ENCODE measurements around the gene RALGAPA1. TPM values are rescaled to one million over a fixed set of nuclear protein-coding genes. Genes with fewer than 3 reads are reported as not detected.
"Not testable (repeated sequence)": the region's sequence is repeated elsewhere in the genome, so short reads cannot be mapped to it uniquely, and the experiment has no call there.

RALGAPA1 gene
- total RNA-seq, 1 experiment from 2014 or later, result 11.4 TPM

- H3K36me3 ChIP-seq (replicated peaks; ENCODE audit: control insufficient read depth, insufficient read depth, low read length); H3K4me3 ChIP-seq (ENCODE audit: insufficient read depth, low read depth, low read length); DNase-seq; H3K27me3 ChIP-seq (ENCODE audit: control insufficient read depth, insufficient read depth, low read length): not testable (repeated sequence)
Measured at GRCh38 chr14:35683688-35684087, 125.4 kb downstream of the RALGAPA1 start.

- Histone ChIP-seq H3K4me3 (ENCODE audit: insufficient read depth, low read depth, low read length) (no peak overlapping the region), H3K36me3 (replicated peaks; ENCODE audit: control insufficient read depth, insufficient read depth, low read length) (no peaks in the 10 kb centered on the region), H3K27me3 (ENCODE audit: control insufficient read depth, insufficient read depth, low read length) (no peaks in the 10 kb centered on the region)
- no peak for DNase-seq
Measured at GRCh38 chr14:35682802-35683201, 126.3 kb downstream of the RALGAPA1 start.

- H3K36me3 ChIP-seq (replicated peaks; ENCODE audit: control insufficient read depth, insufficient read depth, low read length), result no peaks in the 10 kb centered on the region
- DNase-seq, result no peak
- H3K4me3 ChIP-seq (ENCODE audit: insufficient read depth, low read depth, low read length), result no peak overlapping the region
- H3K27me3 ChIP-seq (ENCODE audit: control insufficient read depth, insufficient read depth, low read length), result no peaks in the 10 kb centered on the region
Measured at GRCh38 chr14:35678403-35679028, 130.6 kb downstream of the RALGAPA1 start.

GRCh38 chr14:35669782-35670181 is 139.3 kb downstream of the RALGAPA1 start:
- Histone ChIP-seq H3K4me3 (ENCODE audit: insufficient read depth, low read depth, low read length) (no peak overlapping the region), H3K36me3 (replicated peaks; ENCODE audit: control insufficient read depth, insufficient read depth, low read length) (no peaks in the 10 kb centered on the region), H3K27me3 (ENCODE audit: control insufficient read depth, insufficient read depth, low read length) (no peaks in the 10 kb centered on the region)
- DNase-seq, result no peak

DNA sequence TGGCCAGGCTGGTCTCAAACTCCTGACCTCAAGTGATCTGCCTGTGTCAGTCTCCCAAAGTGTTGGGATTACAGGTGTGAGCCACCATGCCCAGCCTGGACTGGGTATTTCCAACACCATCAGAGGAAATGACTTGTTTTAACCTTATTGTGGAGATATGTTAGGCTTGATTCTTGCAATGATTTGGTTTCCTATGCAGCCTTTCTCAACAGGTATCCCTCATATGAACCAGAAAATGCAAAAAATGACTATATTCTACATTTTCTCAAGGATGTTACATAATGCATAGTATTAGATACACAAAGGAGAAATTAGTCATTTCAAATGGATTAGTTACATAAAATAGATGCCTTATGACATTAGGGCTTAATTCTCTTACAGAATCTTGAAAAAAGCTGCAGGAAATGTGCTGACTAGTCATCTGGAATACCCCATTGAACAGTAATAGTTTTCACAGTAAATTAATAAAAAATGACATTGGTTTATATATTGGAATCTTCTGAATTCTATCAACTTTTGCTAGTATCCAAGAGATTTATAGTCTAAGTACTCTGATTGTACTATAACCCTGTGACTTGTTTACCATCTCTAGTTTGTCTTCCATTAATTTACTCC is 142.6 kb downstream of the RALGAPA1 start:
- no peak for DNase-seq
- H3K36me3 ChIP-seq (replicated peaks; ENCODE audit: control insufficient read depth, insufficient read depth, low read length), result no peaks in the 10 kb centered on the region
- H3K4me3 ChIP-seq (ENCODE audit: insufficient read depth, low read depth, low read length), result no peak overlapping the region
- H3K27me3 ChIP-seq (ENCODE audit: control insufficient read depth, insufficient read depth, low read length), result no peaks in the 10 kb centered on the region

DNA sequence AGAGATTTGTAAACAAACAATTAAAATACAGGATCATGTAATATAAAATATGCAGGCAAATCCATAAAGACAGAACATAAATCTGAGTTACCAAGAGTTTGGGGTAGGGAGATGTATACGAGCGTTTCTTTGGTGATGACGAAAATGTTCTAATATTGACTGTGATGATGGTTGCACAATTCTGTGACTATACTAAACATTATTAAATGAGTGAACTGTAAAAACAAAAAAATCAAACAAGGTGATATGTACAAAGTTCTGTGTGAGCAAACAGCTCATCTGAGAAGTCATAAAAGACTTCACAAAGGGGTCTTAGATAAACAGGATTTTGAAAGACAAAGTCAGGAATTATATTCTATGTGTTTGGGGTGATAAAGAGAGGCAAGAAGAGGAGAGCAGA is 147.2 kb downstream of the RALGAPA1 start:
- no peak for DNase-seq
- no peaks in the 10 kb centered on the region for H3K36me3 ChIP-seq (replicated peaks; ENCODE audit: control insufficient read depth, insufficient read depth, low read length)
- H3K27me3 ChIP-seq (ENCODE audit: control insufficient read depth, insufficient read depth, low read length), result no peaks in the 10 kb centered on the region
- no peak overlapping the region for H3K4me3 ChIP-seq (ENCODE audit: insufficient read depth, low read depth, low read length)

DNA sequence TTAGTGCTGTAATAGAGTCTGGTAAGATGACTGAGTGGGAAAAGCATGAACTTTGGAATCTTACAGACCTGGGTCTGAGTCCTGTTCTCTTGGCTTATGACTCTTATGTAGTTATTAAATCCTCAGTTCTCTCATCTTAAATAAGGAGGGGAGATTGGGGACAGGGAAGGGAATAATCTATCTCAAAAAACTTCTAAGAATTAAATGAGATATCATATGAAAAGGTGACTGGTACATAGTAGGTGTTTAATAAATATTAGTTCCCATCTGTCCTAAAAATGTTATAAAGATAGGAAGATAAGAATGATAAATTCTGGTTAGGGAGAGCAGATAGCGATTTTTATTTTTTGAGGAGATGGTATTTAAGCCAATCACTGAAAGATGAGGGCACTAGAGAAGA is 156.1 kb downstream of the RALGAPA1 start:
- DNase-seq, result no peak
- Histone ChIP-seq H3K27me3 (ENCODE audit: control insufficient read depth, insufficient read depth, low read length) (no peaks in the 10 kb centered on the region), H3K36me3 (replicated peaks; ENCODE audit: control insufficient read depth, insufficient read depth, low read length) (no peaks in the 10 kb centered on the region; the same call in 1 of the 2 replicates), H3K4me3 (ENCODE audit: insufficient read depth, low read depth, low read length) (no peak overlapping the region)

- Histone ChIP-seq H3K27me3 (ENCODE audit: control insufficient read depth, insufficient read depth, low read length) (no peaks in the 10 kb centered on the region), H3K4me3 (ENCODE audit: insufficient read depth, low read depth, low read length) (no peak overlapping the region), H3K36me3 (replicated peaks; ENCODE audit: control insufficient read depth, insufficient read depth, low read length) (no peaks in the 10 kb centered on the region)
- DNase-seq, result no peak
Measured at GRCh38 chr14:35643513-35643912, 165.6 kb downstream of the RALGAPA1 start.

DNA sequence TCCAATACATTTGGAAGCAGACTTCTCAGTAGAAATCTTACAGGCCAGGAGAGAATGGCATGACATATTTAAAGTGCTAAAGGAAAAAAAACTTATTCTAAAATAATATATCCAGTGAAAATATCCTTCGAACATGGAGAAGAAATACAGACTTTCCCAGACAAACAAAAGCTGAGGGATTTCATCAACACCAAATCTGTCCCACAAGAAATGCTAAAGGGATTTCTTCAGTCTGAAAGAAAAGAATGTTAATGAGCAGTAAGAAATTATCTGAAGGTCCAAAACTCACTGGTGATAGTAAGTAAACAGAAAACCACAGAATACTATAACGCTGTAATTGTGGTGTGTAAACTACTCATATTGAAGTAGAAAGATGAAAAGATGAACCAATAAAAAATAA is 171.2 kb downstream of the RALGAPA1 start:
- no peak for DNase-seq
- Histone ChIP-seq H3K27me3 (ENCODE audit: control insufficient read depth, insufficient read depth, low read length) (no peaks in the 10 kb centered on the region), H3K4me3 (ENCODE audit: insufficient read depth, low read depth, low read length) (no peak overlapping the region), H3K36me3 (replicated peaks; ENCODE audit: control insufficient read depth, insufficient read depth, low read length) (no peaks in the 10 kb centered on the region)

- DNase-seq, result no peak
- no peaks in the 10 kb centered on the region for H3K36me3 ChIP-seq (replicated peaks; ENCODE audit: control insufficient read depth, insufficient read depth, low read length)
- H3K27me3 ChIP-seq (ENCODE audit: control insufficient read depth, insufficient read depth, low read length), result no peaks in the 10 kb centered on the region
- H3K4me3 ChIP-seq (ENCODE audit: insufficient read depth, low read depth, low read length), result no peak overlapping the region
Measured at GRCh38 chr14:35637269-35637668, 171.8 kb downstream of the RALGAPA1 start.

GRCh38 chr14:35632676-35633075 is 176.4 kb downstream of the RALGAPA1 start:
- Histone ChIP-seq H3K27me3 (ENCODE audit: control insufficient read depth, insufficient read depth, low read length) (no peaks in the 10 kb centered on the region), H3K36me3 (replicated peaks; ENCODE audit: control insufficient read depth, insufficient read depth, low read length) (no peaks in the 10 kb centered on the region), H3K4me3 (ENCODE audit: insufficient read depth, low read depth, low read length) (no peak overlapping the region)
- DNase-seq, result no peak

DNA sequence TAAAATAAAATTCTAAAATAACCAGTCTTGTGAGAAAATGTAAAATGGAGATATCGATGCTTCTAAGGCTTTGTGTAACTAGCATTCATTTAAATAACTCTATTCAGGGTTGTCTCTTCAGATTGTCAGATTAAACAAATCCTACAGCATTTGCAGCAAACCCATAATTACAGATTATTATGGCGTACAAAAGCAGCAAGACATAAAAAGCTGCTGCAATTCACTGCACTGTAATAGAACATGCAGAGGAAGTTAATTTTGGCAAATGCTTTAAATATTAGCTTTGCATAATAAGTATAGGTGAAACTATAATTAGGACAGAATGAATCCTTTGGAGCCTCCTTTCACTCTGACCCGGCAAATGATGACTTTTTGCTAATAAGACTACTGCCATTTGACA is 176.8 kb downstream of the RALGAPA1 start:
- no peak for DNase-seq
- Histone ChIP-seq H3K27me3 (ENCODE audit: control insufficient read depth, insufficient read depth, low read length) (no peaks in the 10 kb centered on the region), H3K36me3 (replicated peaks; ENCODE audit: control insufficient read depth, insufficient read depth, low read length) (no peaks in the 10 kb centered on the region), H3K4me3 (ENCODE audit: insufficient read depth, low read depth, low read length) (no peak overlapping the region)

DNA sequence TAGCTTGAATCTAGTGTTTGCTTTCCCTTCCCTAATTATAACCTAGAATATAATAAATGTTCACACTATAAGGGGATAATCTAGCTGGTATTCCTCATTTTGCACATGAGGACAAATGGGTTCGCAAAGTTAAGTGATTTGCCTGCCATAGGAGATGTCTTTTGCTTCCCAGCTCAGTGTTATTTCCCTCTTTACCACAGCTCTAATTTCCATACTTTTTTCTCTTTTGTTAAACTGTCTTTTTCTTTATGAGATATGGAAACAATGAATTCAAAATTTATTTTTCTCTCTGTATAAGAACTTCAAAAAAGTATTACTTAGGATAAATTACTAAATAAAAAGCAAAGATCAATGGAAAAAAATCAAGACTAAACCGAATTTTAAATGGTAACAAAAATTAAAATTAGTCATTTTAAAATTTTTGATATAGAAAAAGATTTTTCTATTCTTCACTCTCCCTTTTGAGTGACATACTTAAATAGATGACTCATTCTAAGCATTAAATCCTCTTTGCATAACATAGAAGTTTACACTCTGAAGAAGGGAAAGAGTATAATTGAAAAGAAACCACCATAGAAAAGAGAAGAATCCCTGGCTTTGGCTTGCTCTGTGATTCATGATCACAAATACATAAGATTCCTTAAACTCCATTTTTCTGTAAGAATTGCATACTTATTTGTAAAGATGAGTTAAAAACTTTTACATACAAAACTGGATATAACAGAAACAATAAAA is 177.9 kb downstream of the RALGAPA1 start:
- Histone ChIP-seq H3K36me3 (replicated peaks; ENCODE audit: control insufficient read depth, insufficient read depth, low read length) (no peaks in the 10 kb centered on the region), H3K4me3 (ENCODE audit: insufficient read depth, low read depth, low read length) (no peak overlapping the region)
- no peak for DNase-seq

GRCh38 chr14:35628989-35629388 is 180.1 kb downstream of the RALGAPA1 start:
- Histone ChIP-seq H3K4me3 (ENCODE audit: insufficient read depth, low read depth, low read length) (no peak overlapping the region), H3K36me3 (replicated peaks; ENCODE audit: control insufficient read depth, insufficient read depth, low read length) (no peaks in the 10 kb centered on the region), H3K27me3 (ENCODE audit: control insufficient read depth, insufficient read depth, low read length) (no peaks in the 10 kb centered on the region)
- no peak for DNase-seq

More for the DNA sequence above, 177.9 kb downstream of the RALGAPA1 start:
- H3K27me3 ChIP-seq (ENCODE audit: control insufficient read depth, insufficient read depth, low read length), result no peaks in the 10 kb centered on the region

DNA sequence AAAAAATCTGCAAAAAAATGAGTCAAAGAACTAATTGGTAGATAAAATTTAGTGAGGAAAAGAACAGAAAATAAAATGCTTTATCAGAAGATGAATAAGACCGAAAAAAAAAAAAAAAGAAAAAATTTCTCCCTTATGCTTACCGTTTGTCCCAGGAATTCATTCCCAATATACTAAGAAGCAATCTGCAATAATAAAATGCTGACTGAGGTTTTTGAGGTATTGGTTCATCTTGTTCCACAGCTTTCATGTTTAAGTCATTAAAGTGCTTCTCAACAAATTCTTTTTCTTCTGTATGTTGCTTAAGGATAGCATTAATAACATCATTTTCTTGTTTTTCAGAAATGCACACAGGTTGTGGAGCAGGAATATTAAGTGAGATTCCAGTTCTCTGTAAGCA is 182.1 kb downstream of the RALGAPA1 start:
- DNase-seq; H3K36me3 ChIP-seq (replicated peaks; ENCODE audit: control insufficient read depth, insufficient read depth, low read length); H3K27me3 ChIP-seq (ENCODE audit: control insufficient read depth, insufficient read depth, low read length); H3K4me3 ChIP-seq (ENCODE audit: insufficient read depth, low read depth, low read length): not testable (repeated sequence)

Measured in H7 (cell line).